AG09319 (cell line): ENCODE data around the gene COL20A1.

Experiments
- DNase-seq: peaks from one replicate; pipeline ENCODE4 v3.0.0-alpha.2; 2010; ENCODE audit warnings: low read depth; ENCODE audit errors: extremely low read depth
- TF ChIP-seq, protein P1 (sequence below): IDR thresholded peaks from 2 replicates; pipeline ENCODE4 v1.5.1; 2011; ENCODE audit warnings: low read depth, mild to moderate bottlenecking, inconsistent platforms, low read length, moderate library complexity

COL20A1 gene

DNA sequence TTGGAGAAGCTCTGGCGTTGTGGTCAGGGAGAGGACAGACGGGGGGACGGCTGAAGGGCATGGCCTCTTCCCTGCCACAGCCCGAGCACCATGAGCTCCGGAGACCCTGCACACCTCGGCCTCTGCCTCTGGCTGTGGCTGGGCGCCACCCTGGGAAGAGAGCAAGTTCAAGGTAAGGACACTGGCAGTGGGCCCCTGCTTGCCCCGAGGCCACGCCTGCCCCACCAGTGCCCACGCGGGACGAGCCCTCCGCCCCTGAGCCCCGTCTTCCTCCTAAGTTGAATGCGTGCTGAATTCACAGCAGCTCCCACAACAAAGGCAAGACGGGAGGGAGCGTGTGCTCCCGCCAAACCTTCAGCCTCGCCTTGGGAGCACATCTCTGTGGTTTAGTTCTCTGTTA, 2.0 kb downstream of the COL20A1 start:
- no peak for DNase-seq
- TF ChIP-seq, protein P1, sequence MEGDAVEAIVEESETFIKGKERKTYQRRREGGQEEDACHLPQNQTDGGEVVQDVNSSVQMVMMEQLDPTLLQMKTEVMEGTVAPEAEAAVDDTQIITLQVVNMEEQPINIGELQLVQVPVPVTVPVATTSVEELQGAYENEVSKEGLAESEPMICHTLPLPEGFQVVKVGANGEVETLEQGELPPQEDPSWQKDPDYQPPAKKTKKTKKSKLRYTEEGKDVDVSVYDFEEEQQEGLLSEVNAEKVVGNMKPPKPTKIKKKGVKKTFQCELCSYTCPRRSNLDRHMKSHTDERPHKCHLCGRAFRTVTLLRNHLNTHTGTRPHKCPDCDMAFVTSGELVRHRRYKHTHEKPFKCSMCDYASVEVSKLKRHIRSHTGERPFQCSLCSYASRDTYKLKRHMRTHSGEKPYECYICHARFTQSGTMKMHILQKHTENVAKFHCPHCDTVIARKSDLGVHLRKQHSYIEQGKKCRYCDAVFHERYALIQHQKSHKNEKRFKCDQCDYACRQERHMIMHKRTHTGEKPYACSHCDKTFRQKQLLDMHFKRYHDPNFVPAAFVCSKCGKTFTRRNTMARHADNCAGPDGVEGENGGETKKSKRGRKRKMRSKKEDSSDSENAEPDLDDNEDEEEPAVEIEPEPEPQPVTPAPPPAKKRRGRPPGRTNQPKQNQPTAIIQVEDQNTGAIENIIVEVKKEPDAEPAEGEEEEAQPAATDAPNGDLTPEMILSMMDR: no peak

DNA sequence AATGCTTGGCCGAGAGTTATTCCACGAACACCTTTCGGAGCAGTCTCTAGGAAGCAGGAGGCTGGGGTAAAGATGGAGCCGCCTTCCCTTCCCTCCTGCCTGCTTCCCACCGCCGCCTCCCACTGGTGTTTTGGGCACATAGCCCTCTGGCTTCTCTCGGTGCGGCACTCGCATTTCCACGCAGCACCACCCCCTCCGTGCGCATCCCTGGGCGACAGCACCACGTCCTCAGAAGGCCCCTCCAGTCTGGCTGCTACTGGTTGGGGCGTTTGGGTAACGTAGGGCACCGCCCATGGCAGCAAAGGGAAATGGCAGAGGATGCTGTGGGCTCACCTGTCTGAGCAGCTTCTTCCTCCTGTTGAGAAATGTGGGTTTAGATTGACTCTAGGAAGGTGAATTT, 2.4 kb downstream of the COL20A1 start:
- DNase-seq: no peak
- TF ChIP-seq, protein P1: no peak

DNA sequence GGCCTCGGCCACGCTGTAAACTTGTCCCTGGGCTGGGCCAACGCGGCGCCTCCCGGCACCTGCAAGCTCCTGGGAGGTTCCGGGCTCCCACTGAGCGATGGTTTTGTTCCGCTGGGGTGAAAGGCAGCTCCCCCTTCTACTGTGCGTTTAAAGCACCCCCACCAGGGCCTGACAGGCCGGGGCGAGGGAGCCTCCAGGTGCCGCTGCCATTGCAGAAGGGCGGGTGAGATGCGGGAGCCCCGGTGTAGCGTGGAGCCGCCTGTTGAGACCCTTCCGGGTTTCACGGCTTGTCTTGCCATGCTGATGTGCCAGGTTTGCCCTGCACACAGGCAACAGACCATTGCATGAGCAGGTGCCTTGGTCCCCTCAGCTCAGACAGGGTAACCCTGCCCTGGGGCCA, 2.9 kb downstream of the COL20A1 start:
- TF ChIP-seq, protein P1: no peak
- no peak for DNase-seq

DNA sequence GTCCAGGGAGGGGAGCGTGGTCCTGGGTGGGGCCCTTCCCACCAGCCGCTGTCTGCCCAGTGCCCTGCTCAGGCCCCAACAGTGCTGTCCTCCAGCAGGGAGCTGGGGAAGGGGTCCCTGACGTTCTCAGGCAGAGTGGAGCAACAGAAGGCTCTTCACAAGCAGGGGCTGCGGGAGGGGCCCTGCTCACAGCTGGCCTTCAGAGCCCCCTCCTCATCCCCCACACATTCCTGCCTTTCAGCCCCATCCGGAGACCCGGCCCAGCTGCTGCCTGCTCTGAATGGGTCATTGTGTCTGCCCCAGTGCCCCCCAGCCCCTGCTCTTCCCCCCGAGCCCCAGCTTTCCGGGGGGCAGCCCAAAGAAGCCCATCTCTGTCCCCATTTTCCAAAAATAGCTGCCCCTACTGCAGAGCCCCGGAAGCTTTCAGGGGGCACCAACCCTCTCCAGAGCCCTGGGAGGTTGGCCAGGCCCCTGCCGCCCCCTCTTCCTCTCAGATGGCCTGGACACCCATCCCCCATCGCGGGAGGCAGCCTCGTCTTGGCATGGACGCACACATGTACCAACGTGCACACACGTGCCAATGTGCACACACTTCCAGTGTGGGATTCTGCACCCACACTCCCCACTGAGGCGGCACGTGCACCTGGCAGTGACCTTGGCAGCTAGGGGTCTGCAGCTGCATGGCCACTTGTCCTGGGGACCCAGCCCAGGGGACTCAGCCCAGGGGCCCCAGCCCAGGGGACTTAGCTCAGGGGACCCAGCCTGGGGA, 3.7 kb downstream of the COL20A1 start:
- TF ChIP-seq, protein P1: no peak

DNA sequence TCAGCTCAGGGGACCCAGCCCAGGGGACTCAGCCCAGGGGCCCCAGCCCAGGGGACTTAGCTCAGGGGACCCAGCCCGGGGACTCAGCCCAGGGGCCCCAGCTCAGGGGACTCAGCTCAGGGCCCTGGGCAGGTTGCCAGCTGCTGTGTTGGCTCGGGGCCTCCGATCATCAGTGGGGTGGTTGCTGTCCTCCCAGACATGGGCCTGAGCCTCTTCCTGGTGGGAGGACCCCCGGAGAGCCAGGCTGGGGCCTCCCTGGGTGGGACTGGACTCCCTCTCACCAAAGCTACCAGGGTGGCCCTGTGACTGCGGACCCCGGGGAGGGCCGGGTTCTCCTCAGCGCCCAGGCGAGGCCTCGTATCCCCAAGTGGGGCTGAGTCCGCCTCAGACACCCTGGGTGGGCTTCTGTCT, 4.4 kb downstream of the COL20A1 start:
- no peak for DNase-seq
- TF ChIP-seq, protein P1: no peak

More for the DNA sequence above, 3.7 kb downstream of the COL20A1 start:
- DNase-seq: no peak

DNA sequence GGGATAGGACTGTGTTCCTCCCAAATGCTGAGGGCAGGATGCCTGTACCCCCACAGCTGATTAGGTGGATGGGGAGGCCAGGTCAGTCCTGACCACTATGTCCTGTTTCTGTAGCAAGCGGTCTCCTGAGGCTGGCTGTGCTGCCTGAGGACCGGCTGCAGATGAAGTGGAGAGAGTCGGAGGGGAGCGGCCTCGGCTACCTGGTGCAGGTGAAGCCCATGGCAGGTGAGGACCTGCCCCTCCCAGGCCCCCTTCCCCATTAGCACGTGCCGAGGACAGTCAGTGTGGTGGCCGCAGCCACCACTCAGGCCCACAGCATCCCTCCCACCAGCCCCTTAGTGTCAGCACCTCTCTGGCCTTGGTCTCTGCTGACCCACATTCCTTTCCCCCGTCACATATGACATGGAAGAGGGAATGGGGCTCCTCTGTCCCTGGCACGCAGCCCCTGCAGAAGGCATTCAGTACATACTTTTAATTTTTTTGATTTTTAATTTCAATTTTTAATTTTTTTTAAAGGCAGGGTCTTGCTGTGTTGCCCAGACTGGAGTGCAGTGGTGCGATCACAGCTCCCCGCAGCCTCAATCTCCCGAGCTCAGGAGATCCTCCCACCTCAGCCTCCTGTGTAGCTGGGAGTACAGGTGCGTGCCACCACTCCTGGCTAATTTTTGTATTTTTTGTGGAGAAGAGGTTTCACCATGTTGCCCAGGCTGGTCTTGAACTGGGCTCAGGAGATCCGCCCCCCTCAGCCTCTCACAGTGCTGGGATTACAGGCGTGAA, 5.0 kb downstream of the COL20A1 start:
- TF ChIP-seq, protein P1: no peak

DNA sequence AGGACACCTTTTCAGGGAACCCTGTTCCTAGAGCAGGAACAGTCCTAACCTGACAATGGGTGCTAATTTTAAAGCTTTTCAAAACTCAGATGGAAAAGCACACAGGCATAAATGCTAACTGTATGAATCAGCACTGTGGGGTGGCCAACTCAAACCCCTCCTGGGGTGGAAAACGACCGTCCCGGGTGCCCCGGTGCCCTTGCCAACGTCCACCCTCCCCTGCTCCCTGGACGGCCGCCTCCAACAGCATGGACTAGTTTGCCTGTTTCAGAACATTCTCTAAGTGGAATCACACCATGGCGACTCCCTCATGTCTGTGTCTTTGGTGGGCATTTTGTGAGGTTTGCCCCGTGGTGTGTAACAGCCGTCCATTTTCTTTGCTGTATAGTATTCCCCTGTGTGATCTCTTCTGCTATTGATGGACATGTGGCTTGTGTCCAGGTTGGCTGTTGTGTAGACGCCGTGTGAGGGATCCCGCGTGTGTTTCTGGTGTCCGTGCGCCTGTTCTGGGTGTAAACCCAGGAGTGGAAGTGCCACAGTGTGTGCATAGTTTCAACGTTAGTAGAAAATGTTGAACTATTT, 5.8 kb downstream of the COL20A1 start:
- no peak for DNase-seq
- TF ChIP-seq, protein P1: no peak

More for the DNA sequence above, 5.0 kb downstream of the COL20A1 start:
- DNase-seq: no peak
